ENCODE measurements around the gene RELL2.

Gene RELL2

GRCh38 chr5:141656396-141656795 is 19.6 kb downstream of the RELL2 start:
- Histone ChIP-seq H3K9me3 (ENCODE audit: control insufficient read depth, low read length) (no peaks in the 10 kb centered on the region), H3K9ac (ENCODE audit: low read length) (no peak overlapping the region), H3K36me3 (ENCODE audit: control insufficient read depth, insufficient read depth, low read length) (no peaks in the 10 kb centered on the region), H3K27me3 (ENCODE audit: control insufficient read depth, insufficient read depth, low read length) (no peaks in the 10 kb centered on the region), H3K4me1 (ENCODE audit: control insufficient read depth, insufficient read depth, low read length) (peaks cover 4% of the 10 kb centered on the region), H3K4me3 (ENCODE audit: low read length) (no peak overlapping the region)

GRCh38 chr5:141657404-141657803 is 20.6 kb downstream of the RELL2 start:
- H3K4me3 ChIP-seq (ENCODE audit: low read length), result no peak overlapping the region
- H3K27me3 ChIP-seq (ENCODE audit: control insufficient read depth, insufficient read depth, low read length), result no peaks in the 10 kb centered on the region
- H3K9me3 ChIP-seq (ENCODE audit: control insufficient read depth, low read length), result no peaks in the 10 kb centered on the region
- no peaks in the 10 kb centered on the region for H3K4me1 ChIP-seq (ENCODE audit: control insufficient read depth, insufficient read depth, low read length)
- H3K36me3 ChIP-seq (ENCODE audit: control insufficient read depth, insufficient read depth, low read length), result no peaks in the 10 kb centered on the region
- H3K9ac ChIP-seq (ENCODE audit: low read length), result no peak overlapping the region

GRCh38 chr5:141657937-141658545 is 21.2 kb downstream of the RELL2 start:
- Histone ChIP-seq H3K9ac (ENCODE audit: low read length) (no peak overlapping the region), H3K27me3 (ENCODE audit: control insufficient read depth, insufficient read depth, low read length) (no peaks in the 10 kb centered on the region), H3K9me3 (ENCODE audit: control insufficient read depth, low read length) (no peaks in the 10 kb centered on the region), H3K4me1 (ENCODE audit: control insufficient read depth, insufficient read depth, low read length) (no peaks in the 10 kb centered on the region), H3K4me3 (ENCODE audit: low read length) (no peak overlapping the region), H3K36me3 (ENCODE audit: control insufficient read depth, insufficient read depth, low read length) (no peaks in the 10 kb centered on the region)

- H3K4me3 ChIP-seq (ENCODE audit: low read length), result no peak overlapping the region
- peaks cover 5% of the 10 kb centered on the region for H3K4me1 ChIP-seq (ENCODE audit: control insufficient read depth, insufficient read depth, low read length)
- no peaks in the 10 kb centered on the region for H3K27me3 ChIP-seq (ENCODE audit: control insufficient read depth, insufficient read depth, low read length)
- H3K9ac ChIP-seq (ENCODE audit: low read length), result no peak overlapping the region
- H3K36me3 ChIP-seq (ENCODE audit: control insufficient read depth, insufficient read depth, low read length), result no peaks in the 10 kb centered on the region
- no peaks in the 10 kb centered on the region for H3K9me3 ChIP-seq (ENCODE audit: control insufficient read depth, low read length)
Measured at GRCh38 chr5:141662028-141662427, 25.2 kb downstream of the RELL2 start.

GRCh38 chr5:141663506-141663905 is 26.7 kb downstream of the RELL2 start:
- H3K9ac ChIP-seq (ENCODE audit: low read length), result no peak overlapping the region
- no peaks in the 10 kb centered on the region for H3K36me3 ChIP-seq (ENCODE audit: control insufficient read depth, insufficient read depth, low read length)
- H3K9me3 ChIP-seq (ENCODE audit: control insufficient read depth, low read length), result no peaks in the 10 kb centered on the region
- H3K4me1 ChIP-seq (ENCODE audit: control insufficient read depth, insufficient read depth, low read length), result peaks cover 5% of the 10 kb centered on the region
- H3K27me3 ChIP-seq (ENCODE audit: control insufficient read depth, insufficient read depth, low read length), result no peaks in the 10 kb centered on the region
- H3K4me3 ChIP-seq (ENCODE audit: low read length), result no peak overlapping the region

GRCh38 chr5:141664733-141665461 is 28.1 kb downstream of the RELL2 start:
- H3K4me3 ChIP-seq (ENCODE audit: low read length), result no peak overlapping the region
- H3K36me3 ChIP-seq (ENCODE audit: control insufficient read depth, insufficient read depth, low read length), result no peaks in the 10 kb centered on the region
- no peaks in the 10 kb centered on the region for H3K27me3 ChIP-seq (ENCODE audit: control insufficient read depth, insufficient read depth, low read length)
- no peaks in the 10 kb centered on the region for H3K9me3 ChIP-seq (ENCODE audit: control insufficient read depth, low read length)
- no peak overlapping the region for H3K9ac ChIP-seq (ENCODE audit: low read length)
- H3K4me1 ChIP-seq (ENCODE audit: control insufficient read depth, insufficient read depth, low read length), result peaks cover 5% of the 10 kb centered on the region

- Histone ChIP-seq H3K27me3 (ENCODE audit: control insufficient read depth, insufficient read depth, low read length) (no peaks in the 10 kb centered on the region), H3K36me3 (ENCODE audit: control insufficient read depth, insufficient read depth, low read length) (no peaks in the 10 kb centered on the region), H3K4me3 (ENCODE audit: low read length) (no peak overlapping the region), H3K9ac (ENCODE audit: low read length) (no peak overlapping the region), H3K9me3 (ENCODE audit: control insufficient read depth, low read length) (no peaks in the 10 kb centered on the region), H3K4me1 (ENCODE audit: control insufficient read depth, insufficient read depth, low read length) (peaks cover 5% of the 10 kb centered on the region)
Measured at GRCh38 chr5:141665995-141666940, 29.5 kb downstream of the RELL2 start.

GRCh38 chr5:141668601-141669265 is 31.9 kb downstream of the RELL2 start:
- no peaks in the 10 kb centered on the region for H3K9me3 ChIP-seq (ENCODE audit: control insufficient read depth, low read length)
- H3K9ac ChIP-seq (ENCODE audit: low read length), result no peak overlapping the region
- no peaks in the 10 kb centered on the region for H3K27me3 ChIP-seq (ENCODE audit: control insufficient read depth, insufficient read depth, low read length)
- H3K36me3 ChIP-seq (ENCODE audit: control insufficient read depth, insufficient read depth, low read length), result no peaks in the 10 kb centered on the region
- no peak overlapping the region for H3K4me3 ChIP-seq (ENCODE audit: low read length)
- peaks cover 5% of the 10 kb centered on the region for H3K4me1 ChIP-seq (ENCODE audit: control insufficient read depth, insufficient read depth, low read length)

- H3K9ac ChIP-seq (ENCODE audit: low read length), result no peak overlapping the region
- no peaks in the 10 kb centered on the region for H3K27me3 ChIP-seq (ENCODE audit: control insufficient read depth, insufficient read depth, low read length)
- no peaks in the 10 kb centered on the region for H3K36me3 ChIP-seq (ENCODE audit: control insufficient read depth, insufficient read depth, low read length)
- peaks cover 5% of the 10 kb centered on the region for H3K4me1 ChIP-seq (ENCODE audit: control insufficient read depth, insufficient read depth, low read length)
- no peaks in the 10 kb centered on the region for H3K9me3 ChIP-seq (ENCODE audit: control insufficient read depth, low read length)
- H3K4me3 ChIP-seq (ENCODE audit: low read length), result no peak overlapping the region
Measured at GRCh38 chr5:141669520-141669919, 32.7 kb downstream of the RELL2 start.

GRCh38 chr5:141672071-141672840 is 35.5 kb downstream of the RELL2 start:
- no peaks in the 10 kb centered on the region for H3K4me1 ChIP-seq (ENCODE audit: control insufficient read depth, insufficient read depth, low read length)
- H3K27me3 ChIP-seq (ENCODE audit: control insufficient read depth, insufficient read depth, low read length), result no peaks in the 10 kb centered on the region
- H3K36me3 ChIP-seq (ENCODE audit: control insufficient read depth, insufficient read depth, low read length), result no peaks in the 10 kb centered on the region
- H3K4me3 ChIP-seq (ENCODE audit: low read length), result no peak overlapping the region
- no peaks in the 10 kb centered on the region for H3K9me3 ChIP-seq (ENCODE audit: control insufficient read depth, low read length)
- no peak overlapping the region for H3K9ac ChIP-seq (ENCODE audit: low read length)

All from mucosa of stomach (tissue), 1 donor.